ENCODE data around the gene SMAD6.

Gene SMAD6

GRCh38 chr15:66801266-66801665 is 99.2 kb downstream of the SMAD6 start:
- DNase-seq = no peak

- no peak for DNase-seq
These were observed 100.3 kb downstream of the SMAD6 start for GRCh38 chr15:66802025-66803001.

- DNase-seq = no peak
These were observed 101.2 kb downstream of the SMAD6 start for GRCh38 chr15:66803182-66803729.

GRCh38 chr15:66803749-66804148 is 101.7 kb downstream of the SMAD6 start:
- no peak for DNase-seq

GRCh38 chr15:66805202-66805885 is 103.3 kb downstream of the SMAD6 start:
- no peak for DNase-seq

- DNase-seq = no peak
These were observed 106.3 kb downstream of the SMAD6 start for GRCh38 chr15:66808181-66808824.

GRCh38 chr15:66809664-66810063 is 107.6 kb downstream of the SMAD6 start:
- DNase-seq = no peak

- no peak for DNase-seq
These were observed 113.3 kb downstream of the SMAD6 start for GRCh38 chr15:66815318-66815717.

GRCh38 chr15:66816201-66816600 is 114.2 kb downstream of the SMAD6 start:
- DNase-seq = no peak

GRCh38 chr15:66819084-66819483 is 117.0 kb downstream of the SMAD6 start:
- DNase-seq = no peak

GRCh38 chr15:66820481-66821176 is 118.6 kb downstream of the SMAD6 start:
- no peak for DNase-seq

GRCh38 chr15:66821307-66821706 is 119.3 kb downstream of the SMAD6 start:
- no peak for DNase-seq

GRCh38 chr15:66822114-66822513 is 120.1 kb downstream of the SMAD6 start:
- no peak for DNase-seq

GRCh38 chr15:66822576-66822975 is 120.5 kb downstream of the SMAD6 start:
- no peak for DNase-seq

GRCh38 chr15:66823601-66824000 is 121.6 kb downstream of the SMAD6 start:
- no peak for DNase-seq

- DNase-seq = no peak
These were observed 122.4 kb downstream of the SMAD6 start for GRCh38 chr15:66824424-66824823.

GRCh38 chr15:66825139-66825538 is 123.1 kb downstream of the SMAD6 start:
- no peak for DNase-seq

GRCh38 chr15:66825731-66826130 is 123.7 kb downstream of the SMAD6 start:
- DNase-seq = no peak

GRCh38 chr15:66826507-66826906 is 124.5 kb downstream of the SMAD6 start:
- DNase-seq = no peak

- no peak for DNase-seq
These were observed 125.1 kb downstream of the SMAD6 start for GRCh38 chr15:66827039-66827697.

- DNase-seq = no peak
These were observed 125.6 kb downstream of the SMAD6 start for GRCh38 chr15:66827698-66828055.

All from activated CD4-positive, alpha-beta T cell treated with anti-CD3 and anti-CD28 coated beads for 1 hour (primary cell).